ENCODE data around the gene SLC9A5. TPM values are rescaled to one million over a fixed set of nuclear protein-coding genes. Genes with fewer than 3 reads are reported as not detected.

Gene SLC9A5
- polyA plus RNA-seq, 1 donor: 0.96 TPM

GRCh38 chr16:67230809-67231660 lies 17.7 kb upstream of the SLC9A5 start:
- peaks cover 47% of the 10 kb centered on the region for H3K36me3 ChIP-seq (ENCODE audit: control insufficient read depth, insufficient read depth, low read length)
- WGBS (ENCODE audit: insufficient coverage, low lambda C conversion rate): no CpG with 5 or more reads among the region's 12 CpGs
- no peak overlapping the region for H3K27ac ChIP-seq (ENCODE audit: low read length)
- no peaks in the 10 kb centered on the region for H3K27me3 ChIP-seq (ENCODE audit: control insufficient read depth, insufficient read depth, low read length)
- peaks cover 10% of the 10 kb centered on the region for H3K4me1 ChIP-seq (ENCODE audit: control insufficient read depth, insufficient read depth, low read length)
- DNase-seq: no peak
- no peaks in the 10 kb centered on the region for H3K9me3 ChIP-seq (ENCODE audit: control insufficient read depth, low read depth, low read length)
- H3K4me3 ChIP-seq (ENCODE audit: low read length): no peak overlapping the region

GRCh38 chr16:67233596-67233995 lies 15.2 kb upstream of the SLC9A5 start:
- H3K27ac ChIP-seq (ENCODE audit: low read length): no peak overlapping the region
- WGBS (ENCODE audit: insufficient coverage, low lambda C conversion rate): no CpG with 5 or more reads among the region's 7 CpGs
- peaks cover 57% of the 10 kb centered on the region for H3K36me3 ChIP-seq (ENCODE audit: control insufficient read depth, insufficient read depth, low read length)
- no peaks in the 10 kb centered on the region for H3K4me1 ChIP-seq (ENCODE audit: control insufficient read depth, insufficient read depth, low read length)
- H3K27me3 ChIP-seq (ENCODE audit: control insufficient read depth, insufficient read depth, low read length): no peaks in the 10 kb centered on the region
- no peak for DNase-seq
- no peak overlapping the region for H3K4me3 ChIP-seq (ENCODE audit: low read length)
- peaks cover 4% of the 10 kb centered on the region for H3K9me3 ChIP-seq (ENCODE audit: control insufficient read depth, low read depth, low read length)

- H3K27ac ChIP-seq (ENCODE audit: low read length): no peak overlapping the region
- H3K4me3 ChIP-seq (ENCODE audit: low read length): no peak overlapping the region
- no peaks in the 10 kb centered on the region for H3K27me3 ChIP-seq (ENCODE audit: control insufficient read depth, insufficient read depth, low read length)
- peaks cover 4% of the 10 kb centered on the region for H3K9me3 ChIP-seq (ENCODE audit: control insufficient read depth, low read depth, low read length)
- no peak for DNase-seq
- WGBS (ENCODE audit: insufficient coverage, low lambda C conversion rate): no CpG with 5 or more reads among the region's 10 CpGs
- peaks cover 54% of the 10 kb centered on the region for H3K36me3 ChIP-seq (ENCODE audit: control insufficient read depth, insufficient read depth, low read length)
- H3K4me1 ChIP-seq (ENCODE audit: control insufficient read depth, insufficient read depth, low read length): no peaks in the 10 kb centered on the region
Observed at GRCh38 chr16:67234180-67234597, 14.6 kb upstream of the SLC9A5 start.

GRCh38 chr16:67235816-67236562 lies 12.8 kb upstream of the SLC9A5 start:
- Histone ChIP-seq H3K36me3 (ENCODE audit: control insufficient read depth, insufficient read depth, low read length) (peaks cover 39% of the 10 kb centered on the region), H3K27ac (ENCODE audit: low read length) (no peak overlapping the region)
- no CpG with 5 or more reads among the region's 17 CpGs for WGBS (ENCODE audit: insufficient coverage, low lambda C conversion rate)

GRCh38 chr16:67236563-67237395 lies 12.0 kb upstream of the SLC9A5 start:
- no peak for DNase-seq
- H3K36me3 ChIP-seq (ENCODE audit: control insufficient read depth, insufficient read depth, low read length): peaks cover 32% of the 10 kb centered on the region

More at GRCh38 chr16:67235816-67236562, 12.8 kb upstream of the SLC9A5 start:
- Histone ChIP-seq H3K27me3 (ENCODE audit: control insufficient read depth, insufficient read depth, low read length) (no peaks in the 10 kb centered on the region), H3K4me1 (ENCODE audit: control insufficient read depth, insufficient read depth, low read length) (peaks cover 6% of the 10 kb centered on the region), H3K4me3 (ENCODE audit: low read length) (no peak overlapping the region), H3K9me3 (ENCODE audit: control insufficient read depth, low read depth, low read length) (peaks cover 4% of the 10 kb centered on the region)
- DNase-seq: no peak

GRCh38 chr16:67237396-67238277 lies 11.1 kb upstream of the SLC9A5 start:
- no CpG with 5 or more reads among the region's 16 CpGs for WGBS (ENCODE audit: insufficient coverage, low lambda C conversion rate)
- Histone ChIP-seq H3K4me1 (ENCODE audit: control insufficient read depth, insufficient read depth, low read length) (peaks cover 20% of the 10 kb centered on the region), H3K27me3 (ENCODE audit: control insufficient read depth, insufficient read depth, low read length) (no peaks in the 10 kb centered on the region), H3K27ac (ENCODE audit: low read length) (no peak overlapping the region), H3K4me3 (ENCODE audit: low read length) (no peak overlapping the region), H3K36me3 (ENCODE audit: control insufficient read depth, insufficient read depth, low read length) (peaks cover 30% of the 10 kb centered on the region), H3K9me3 (ENCODE audit: control insufficient read depth, low read depth, low read length) (peaks cover 4% of the 10 kb centered on the region)
- no peak for DNase-seq

More at GRCh38 chr16:67236563-67237395, 12.0 kb upstream of the SLC9A5 start:
- Histone ChIP-seq H3K4me3 (ENCODE audit: low read length) (no peak overlapping the region), H3K9me3 (ENCODE audit: control insufficient read depth, low read depth, low read length) (peaks cover 4% of the 10 kb centered on the region), H3K27ac (ENCODE audit: low read length) (no peak overlapping the region), H3K4me1 (ENCODE audit: control insufficient read depth, insufficient read depth, low read length) (peaks cover 14% of the 10 kb centered on the region), H3K27me3 (ENCODE audit: control insufficient read depth, insufficient read depth, low read length) (no peaks in the 10 kb centered on the region)
- no CpG with 5 or more reads among the region's 50 CpGs for WGBS (ENCODE audit: insufficient coverage, low lambda C conversion rate)

- no peak overlapping the region for H3K27ac ChIP-seq (ENCODE audit: low read length)
- WGBS (ENCODE audit: insufficient coverage, low lambda C conversion rate): no CpG with 5 or more reads among the region's 3 CpGs
- no peaks in the 10 kb centered on the region for H3K27me3 ChIP-seq (ENCODE audit: control insufficient read depth, insufficient read depth, low read length)
- no peak overlapping the region for H3K4me3 ChIP-seq (ENCODE audit: low read length)
- H3K4me1 ChIP-seq (ENCODE audit: control insufficient read depth, insufficient read depth, low read length): peaks cover 20% of the 10 kb centered on the region
- H3K36me3 ChIP-seq (ENCODE audit: control insufficient read depth, insufficient read depth, low read length): peaks cover 29% of the 10 kb centered on the region
- peaks cover 4% of the 10 kb centered on the region for H3K9me3 ChIP-seq (ENCODE audit: control insufficient read depth, low read depth, low read length)
- DNase-seq: no peak
Observed at GRCh38 chr16:67238278-67238575, 10.6 kb upstream of the SLC9A5 start.

- peaks cover 4% of the 10 kb centered on the region for H3K9me3 ChIP-seq (ENCODE audit: control insufficient read depth, low read depth, low read length)
- H3K36me3 ChIP-seq (ENCODE audit: control insufficient read depth, insufficient read depth, low read length): peaks cover 27% of the 10 kb centered on the region
- H3K27me3 ChIP-seq (ENCODE audit: control insufficient read depth, insufficient read depth, low read length): no peaks in the 10 kb centered on the region
- no peak overlapping the region for H3K4me3 ChIP-seq (ENCODE audit: low read length)
- peaks cover 20% of the 10 kb centered on the region for H3K4me1 ChIP-seq (ENCODE audit: control insufficient read depth, insufficient read depth, low read length)
- WGBS (ENCODE audit: insufficient coverage, low lambda C conversion rate): no CpG with 5 or more reads among the region's 9 CpGs
- no peak overlapping the region for H3K27ac ChIP-seq (ENCODE audit: low read length)
- DNase-seq: no peak
Observed at GRCh38 chr16:67238806-67239470, 9.8 kb upstream of the SLC9A5 start.

- no peak for DNase-seq
Observed at GRCh38 chr16:67240506-67240905, 8.3 kb upstream of the SLC9A5 start.

More at GRCh38 chr16:67240506-67240905, 8.3 kb upstream of the SLC9A5 start:
- peaks cover 23% of the 10 kb centered on the region for H3K4me1 ChIP-seq (ENCODE audit: control insufficient read depth, insufficient read depth, low read length)
- no CpG with 5 or more reads among the region's 4 CpGs for WGBS (ENCODE audit: insufficient coverage, low lambda C conversion rate)
- peaks cover 27% of the 10 kb centered on the region for H3K36me3 ChIP-seq (ENCODE audit: control insufficient read depth, insufficient read depth, low read length)
- H3K9me3 ChIP-seq (ENCODE audit: control insufficient read depth, low read depth, low read length): peaks cover 4% of the 10 kb centered on the region
- H3K27ac ChIP-seq (ENCODE audit: low read length): no peak overlapping the region
- H3K4me3 ChIP-seq (ENCODE audit: low read length): no peak overlapping the region
- no peaks in the 10 kb centered on the region for H3K27me3 ChIP-seq (ENCODE audit: control insufficient read depth, insufficient read depth, low read length)

All from large intestine (tissue), 3 donors.